Mesodermal cell (in vitro differentiated cells): ENCODE measurements around the gene ATIC.

Source experiments
- H3K27ac ChIP-seq: 2 replicates; pipeline ENCODE4 v1.7.0; 2013; ENCODE audit warnings: mild to moderate bottlenecking, low read depth, low read length, moderate library complexity; ENCODE audit not compliant: severe bottlenecking
- H3K36me3 ChIP-seq: 2 replicates; pipeline ENCODE4 v1.7.1; 2013; ENCODE audit warnings: mild to moderate bottlenecking, low read length, moderate library complexity; ENCODE audit not compliant: control insufficient read depth, insufficient read depth
- H3K4me1 ChIP-seq: one replicate; pipeline ENCODE4 v1.7.1; 2013; ENCODE audit warnings: mild to moderate bottlenecking, low read length; ENCODE audit not compliant: insufficient read depth, control insufficient read depth, poor library complexity, severe bottlenecking
- H3K4me3 ChIP-seq: 2 replicates; pipeline ENCODE4 v1.7.0; 2013; ENCODE audit warnings: low read length, control low read depth, mild to moderate bottlenecking; ENCODE audit not compliant: insufficient read depth, poor library complexity, severe bottlenecking; ENCODE audit errors: extremely low read depth
- H3K9me3 ChIP-seq: 2 replicates; pipeline ENCODE4 v1.7.1; 2013; ENCODE audit warnings: mild to moderate bottlenecking, low read length, moderate library complexity; ENCODE audit not compliant: control insufficient read depth
- WGBS, 2 experiments: methylation state at CpG; one replicate each; pipeline ENCODE4 v1.1.5; 2013; ENCODE audit warnings: missing lambda C conversion rate in 2 of 2; ENCODE audit not compliant: insufficient coverage in 2 of 2; 5-methylcytosine and 5-hydroxymethylcytosine counted together

The ATIC gene

GRCh38 chr2:215360596-215360995, 48.7 kb downstream of the ATIC start:
- 100% methylated on average over 1 of the region's 2 CpGs; no CpG with 5 or more reads in 1 of the 2 experiments for WGBS, 2 experiments

GRCh38 chr2:215361211-215361875, 49.5 kb downstream of the ATIC start:
- WGBS, 2 experiments = 100% methylated on average over 2 to 3 of the region's 4 CpGs
- Histone ChIP-seq H3K9me3 (no peaks in the 10 kb centered on the region), H3K4me3 (no peak overlapping the region), H3K4me1 (no peaks in the 10 kb centered on the region), H3K36me3 (peaks cover 70% of the 10 kb centered on the region), H3K27ac (peak overlapping the region; percentile 6)

More at GRCh38 chr2:215360596-215360995, 48.7 kb downstream of the ATIC start:
- H3K4me3 ChIP-seq = no peak overlapping the region
- no peak overlapping the region for H3K27ac ChIP-seq
- peaks cover 62% of the 10 kb centered on the region for H3K36me3 ChIP-seq
- no peaks in the 10 kb centered on the region for H3K4me1 ChIP-seq
- no peaks in the 10 kb centered on the region for H3K9me3 ChIP-seq

- WGBS, 2 experiments = 89 to 92% methylated on average over 3 to 4 of the region's 6 CpGs
- H3K4me3 ChIP-seq = no peak overlapping the region
- H3K27ac ChIP-seq = peak overlapping the region; percentile 37
- peaks cover 76% of the 10 kb centered on the region for H3K36me3 ChIP-seq
- H3K9me3 ChIP-seq = no peaks in the 10 kb centered on the region
- H3K4me1 ChIP-seq = no peaks in the 10 kb centered on the region
Observed at GRCh38 chr2:215361876-215362561, 50.2 kb downstream of the ATIC start.

- Histone ChIP-seq H3K27ac (no peak overlapping the region), H3K4me3 (no peak overlapping the region), H3K4me1 (no peaks in the 10 kb centered on the region), H3K9me3 (no peaks in the 10 kb centered on the region), H3K36me3 (peaks cover 81% of the 10 kb centered on the region)
- WGBS, 2 experiments = 95 to 100% methylated on average over 2 to 5 of the region's 8 CpGs
Observed at GRCh38 chr2:215362562-215362904, 50.7 kb downstream of the ATIC start.

- no CpG with 5 or more reads among the region's 2 CpGs for WGBS, 2 experiments
- Histone ChIP-seq H3K36me3 (peaks cover 86% of the 10 kb centered on the region), H3K9me3 (no peaks in the 10 kb centered on the region), H3K4me1 (no peaks in the 10 kb centered on the region), H3K27ac (no peak overlapping the region), H3K4me3 (no peak overlapping the region)
Observed at GRCh38 chr2:215363039-215363438, 51.2 kb downstream of the ATIC start.

GRCh38 chr2:215363461-215364156, 51.8 kb downstream of the ATIC start:
- H3K27ac ChIP-seq = peak overlapping the region; percentile 34
- WGBS, 2 experiments = 100% methylated on average over 1 of the region's 2 CpGs; no CpG with 5 or more reads in 1 of the 2 experiments
- H3K36me3 ChIP-seq = peaks cover 91% of the 10 kb centered on the region
- H3K4me3 ChIP-seq = no peak overlapping the region
- H3K4me1 ChIP-seq = no peaks in the 10 kb centered on the region
- no peaks in the 10 kb centered on the region for H3K9me3 ChIP-seq

- 90 to 100% methylated on average over 6 to 7 of the region's 10 CpGs for WGBS, 2 experiments
- Histone ChIP-seq H3K4me1 (no peaks in the 10 kb centered on the region), H3K27ac (peak overlapping the region; percentile 34), H3K4me3 (no peak overlapping the region), H3K36me3 (peaks cover 94% of the 10 kb centered on the region), H3K9me3 (no peaks in the 10 kb centered on the region)
Observed at GRCh38 chr2:215364157-215365155, 52.6 kb downstream of the ATIC start.

- H3K27ac ChIP-seq = peak overlapping the region; percentile 6
- no peaks in the 10 kb centered on the region for H3K4me1 ChIP-seq
- H3K36me3 ChIP-seq = peaks cover 94% of the 10 kb centered on the region
- no peaks in the 10 kb centered on the region for H3K9me3 ChIP-seq
- WGBS, 2 experiments = 100% methylated on average over 2 to 3 of the region's 4 CpGs
- no peak overlapping the region for H3K4me3 ChIP-seq
Observed at GRCh38 chr2:215365184-215365658, 53.4 kb downstream of the ATIC start.

- no peaks in the 10 kb centered on the region for H3K9me3 ChIP-seq
- 100% methylated on average over 1 of the region's 4 CpGs; no CpG with 5 or more reads in 1 of the 2 experiments for WGBS, 2 experiments
- H3K36me3 ChIP-seq = peaks cover 98% of the 10 kb centered on the region
- H3K4me1 ChIP-seq = no peaks in the 10 kb centered on the region
- H3K4me3 ChIP-seq = no peak overlapping the region
- no peak overlapping the region for H3K27ac ChIP-seq
Observed at GRCh38 chr2:215366440-215367032, 54.7 kb downstream of the ATIC start.
